ENCODE data around the gene CSMD2.

CSMD2 gene

DNA sequence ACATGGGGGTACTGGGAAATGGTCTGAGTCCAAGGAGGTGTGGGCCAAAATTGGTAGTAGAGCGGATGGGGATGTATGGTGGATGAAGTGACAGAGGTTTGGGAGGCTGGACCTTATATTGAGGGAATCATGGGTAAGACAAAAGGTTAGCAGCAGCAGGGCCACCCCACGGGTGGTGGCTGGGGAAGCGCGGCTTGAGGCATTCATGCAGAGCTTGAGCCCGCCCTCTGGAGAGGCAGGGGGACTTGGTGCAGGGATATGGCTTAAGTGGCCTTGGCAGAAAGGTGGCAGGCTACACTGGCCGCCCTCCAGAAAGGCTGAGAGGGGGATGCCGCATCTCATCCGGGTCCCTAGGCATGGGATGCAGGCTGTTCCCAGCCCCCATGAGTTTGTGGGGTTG lies 269.6 kb downstream of the CSMD2 start:
- no peak for DNase-seq

DNA sequence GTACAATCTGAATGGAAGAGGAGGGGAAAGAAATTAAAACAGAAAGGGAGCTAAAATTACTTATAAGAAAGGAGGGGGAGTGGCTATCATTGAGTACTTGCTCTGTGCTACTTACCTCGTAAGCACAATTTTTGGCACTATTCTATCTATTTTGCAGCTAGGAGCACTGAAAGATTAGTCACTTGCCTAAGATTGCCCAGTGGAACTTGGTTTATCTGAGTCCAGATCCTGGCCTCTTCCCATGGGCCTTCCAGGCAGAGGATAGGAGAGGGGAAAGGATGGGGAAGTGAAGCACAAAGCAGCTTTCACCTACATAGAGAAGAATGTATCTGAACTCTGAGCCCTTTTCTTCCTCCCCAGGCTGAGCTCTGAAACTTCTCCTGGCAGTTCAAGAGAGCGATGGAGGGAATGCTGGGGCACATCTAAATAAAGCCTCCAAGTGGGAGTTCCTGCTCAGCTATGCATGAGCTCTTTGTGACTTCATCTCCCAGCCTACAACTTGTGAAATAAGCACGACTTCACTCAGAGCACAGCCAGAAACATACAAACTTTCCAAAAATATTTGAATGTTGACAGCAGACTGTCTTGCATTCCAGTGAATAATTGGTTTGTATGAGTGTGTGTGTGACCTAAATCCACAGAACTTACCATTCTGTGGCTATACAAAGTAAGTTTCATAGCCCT lies 271.7 kb downstream of the CSMD2 start:
- no peak for DNase-seq

GRCh38 chr1:33886496-33886895 lies 278.5 kb downstream of the CSMD2 start:
- DNase-seq = no peak

DNA sequence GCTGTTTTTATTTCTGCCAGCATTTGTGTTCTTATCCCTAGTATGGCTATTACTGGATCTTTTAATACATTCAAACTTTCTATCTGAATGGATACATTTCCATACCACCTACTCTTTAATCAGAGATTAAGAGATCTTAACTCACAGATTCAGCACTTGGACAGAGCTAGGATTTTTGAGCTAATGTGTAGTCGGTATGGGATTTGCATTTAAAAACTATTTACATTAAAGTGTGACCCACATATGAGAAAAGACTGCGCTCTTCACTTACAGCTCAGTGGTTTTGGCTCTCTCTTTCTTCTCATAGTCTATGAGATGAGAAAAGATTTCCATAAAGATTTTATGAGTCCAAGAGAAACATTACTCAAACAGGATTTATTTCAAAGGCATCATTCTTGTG lies 284.7 kb downstream of the CSMD2 start:
- DNase-seq = no peak

GRCh38 chr1:33878392-33878791 lies 286.6 kb downstream of the CSMD2 start:
- DNase-seq = no peak

- no peak for DNase-seq
Measured at GRCh38 chr1:33876970-33877650, 287.9 kb downstream of the CSMD2 start.

GRCh38 chr1:33875862-33876261 lies 289.2 kb downstream of the CSMD2 start:
- no peak for DNase-seq

- DNase-seq = no peak
Measured at GRCh38 chr1:33874636-33875035, 290.4 kb downstream of the CSMD2 start.

DNA sequence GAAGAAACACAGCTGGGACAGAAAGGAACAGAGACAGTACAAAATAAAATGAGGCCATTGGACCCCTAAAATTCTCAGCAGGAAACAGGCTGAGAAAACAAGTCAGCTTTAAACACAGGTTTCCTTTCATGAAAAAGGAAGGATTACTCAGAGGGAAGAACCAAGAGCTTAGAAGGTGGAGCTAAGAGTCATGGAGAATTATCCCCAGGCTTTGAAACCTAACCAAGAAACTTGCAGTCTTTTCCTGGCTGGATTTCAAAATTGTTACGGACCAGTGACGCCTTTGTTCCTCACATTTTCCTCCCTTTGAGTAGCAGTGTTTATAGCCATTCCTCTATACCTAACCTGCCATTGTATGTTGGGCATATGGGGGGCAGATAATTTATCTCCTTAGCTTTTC lies 292.3 kb downstream of the CSMD2 start:
- no peak for DNase-seq

GRCh38 chr1:33872275-33872674 lies 292.8 kb downstream of the CSMD2 start:
- DNase-seq = no peak

DNA sequence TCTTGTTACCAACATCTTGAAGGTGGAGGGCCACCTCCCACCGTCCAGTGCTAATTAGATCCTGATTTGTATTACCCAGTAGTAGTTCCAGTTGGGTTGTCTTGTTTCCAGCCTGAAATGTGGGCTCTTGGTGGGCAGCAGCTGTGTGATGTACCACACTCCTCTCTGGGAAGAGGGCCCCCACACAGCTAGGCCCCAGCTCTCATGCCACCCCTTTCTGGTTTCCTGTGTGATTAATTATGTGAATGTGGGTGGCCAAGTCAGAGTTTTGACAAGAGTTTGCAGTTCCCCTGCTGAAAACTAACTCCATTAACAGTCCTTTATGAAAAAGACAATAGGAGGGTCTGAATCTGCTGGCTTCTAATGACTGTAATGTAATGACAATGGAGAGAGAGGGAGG lies 297.3 kb downstream of the CSMD2 start:
- DNase-seq = no peak

GRCh38 chr1:33866281-33866680 lies 298.7 kb downstream of the CSMD2 start:
- DNase-seq = no peak

- DNase-seq = no peak
Measured at GRCh38 chr1:33864460-33865389, 300.3 kb downstream of the CSMD2 start.

GRCh38 chr1:33863779-33864178 lies 301.3 kb downstream of the CSMD2 start, which contains the start of gene HMGB4:
HMGB4 (plus strand) TSS chr1:33864079; CDS start chr1:33864192, 113 bp downstream.
- DNase-seq = no peak

GRCh38 chr1:33860671-33861070 lies 304.4 kb downstream of the CSMD2 start:
- no peak for DNase-seq

DNA sequence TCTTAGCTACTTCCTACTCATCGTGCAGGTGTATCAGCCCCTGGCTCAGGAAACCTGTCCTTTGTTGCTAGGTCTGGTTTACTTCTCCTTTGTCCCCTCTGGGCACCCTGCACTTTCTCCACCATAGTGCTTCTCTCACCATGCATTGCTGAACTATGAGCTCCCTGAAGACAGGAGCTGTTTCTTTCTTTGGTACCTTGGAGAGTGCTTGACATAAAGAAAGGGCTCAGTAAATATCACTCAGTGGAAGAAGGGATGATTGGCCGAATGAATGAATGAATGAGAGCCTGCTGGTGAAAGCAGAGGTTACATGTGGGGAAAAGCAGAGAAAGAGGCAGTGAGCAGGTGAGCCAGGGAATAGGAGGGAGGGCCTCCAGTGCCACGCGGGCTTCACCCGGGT lies 310.9 kb downstream of the CSMD2 start:
- DNase-seq = no peak

GRCh38 chr1:33853431-33853830 lies 311.6 kb downstream of the CSMD2 start:
- DNase-seq = no peak

DNA sequence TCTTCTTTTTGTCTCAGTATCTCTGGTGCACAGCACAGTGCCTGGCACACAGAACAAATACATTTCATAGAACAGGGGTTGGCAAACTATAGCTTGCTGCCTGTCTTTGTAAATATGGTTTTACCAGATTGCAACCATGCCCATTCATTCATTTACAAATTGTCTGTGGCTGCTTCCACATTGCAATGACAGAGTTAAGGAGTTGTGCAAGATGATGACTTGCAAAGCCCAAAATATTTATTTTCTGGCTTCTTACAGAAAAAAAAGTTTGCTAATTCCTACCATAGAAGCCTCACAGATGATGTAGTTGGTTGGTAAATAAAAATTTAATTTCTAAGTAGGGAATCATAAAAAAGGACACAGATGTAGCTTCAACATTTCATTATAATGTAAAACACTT lies 312.3 kb downstream of the CSMD2 start:
- no peak for DNase-seq

DNA sequence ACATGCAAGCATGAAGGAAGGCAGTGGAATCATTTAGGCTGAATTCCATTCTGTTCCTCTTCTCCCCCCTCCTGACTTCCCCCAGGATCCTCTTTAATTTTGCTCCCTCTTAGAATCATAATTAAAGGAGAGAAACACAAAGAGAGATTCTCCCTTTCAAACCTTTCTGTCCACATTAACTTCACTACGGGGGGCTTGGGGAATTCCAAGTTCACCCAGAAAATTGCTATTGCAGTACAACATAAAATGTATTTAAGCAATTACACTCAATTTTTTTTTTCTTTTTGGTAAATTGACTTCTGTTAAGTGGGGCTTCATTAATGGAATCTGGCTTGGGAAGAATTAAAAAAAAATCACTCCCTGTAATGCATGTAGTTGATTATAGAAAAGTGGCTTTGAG lies 314.5 kb downstream of the CSMD2 start:
- no peak for DNase-seq

- DNase-seq = no peak
Measured at GRCh38 chr1:33849211-33849610, 315.8 kb downstream of the CSMD2 start.

DNA sequence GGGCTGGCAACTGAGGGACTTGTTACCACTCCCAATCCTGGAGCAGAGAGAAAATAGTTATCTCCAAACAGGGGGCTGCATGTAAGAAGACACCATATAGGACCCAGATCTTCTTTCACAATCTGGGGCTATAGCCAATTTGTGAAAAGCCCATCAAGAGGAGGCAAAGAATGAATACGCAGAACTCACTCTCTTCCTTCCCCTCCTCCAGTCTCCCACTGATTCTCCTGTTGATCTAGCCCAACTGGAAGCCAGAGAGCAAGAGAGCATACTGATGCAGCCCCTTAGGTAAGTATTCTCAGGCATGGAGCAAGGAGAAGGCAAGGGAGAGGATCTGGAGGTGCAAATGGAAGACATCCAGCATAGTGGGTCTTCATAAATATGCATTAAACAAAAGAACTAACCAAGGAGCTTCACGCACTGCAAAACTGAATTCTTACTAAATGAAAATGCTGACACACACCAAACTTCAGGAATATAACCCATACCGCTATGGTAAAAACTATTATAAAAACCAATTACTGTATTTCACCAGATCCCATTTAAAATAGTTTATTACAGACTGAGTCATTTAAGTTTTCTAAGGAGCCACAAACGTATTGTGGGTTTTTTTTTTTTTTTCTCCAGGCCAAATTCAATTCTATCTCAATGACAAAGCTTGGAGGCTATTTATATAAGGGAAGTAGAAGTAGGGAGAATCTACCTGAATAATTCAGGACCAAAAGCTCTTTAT lies 316.7 kb downstream of the CSMD2 start:
- no peak for DNase-seq

DNA sequence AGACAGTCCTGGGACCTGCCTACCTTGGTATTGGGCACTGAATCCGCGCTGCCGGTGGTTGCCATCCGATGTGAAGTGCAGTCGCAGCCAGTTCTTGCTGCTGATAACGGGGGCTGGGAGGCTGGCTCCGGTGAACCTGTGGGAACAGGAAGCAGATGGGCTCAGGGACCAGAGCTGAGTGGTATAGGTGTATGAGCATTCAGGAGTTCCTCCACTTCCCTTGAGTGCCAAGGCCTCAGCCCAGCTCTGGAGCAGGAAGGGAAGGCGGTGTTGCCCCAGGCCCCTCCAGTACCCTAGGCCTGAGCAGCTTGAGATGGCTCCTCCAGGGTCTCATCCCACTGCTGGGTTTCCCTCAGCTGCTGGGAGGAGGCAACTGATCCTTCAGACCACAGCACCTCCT lies 318.2 kb downstream of the CSMD2 start:
- DNase-seq = no peak

GRCh38 chr1:33844166-33844565 lies 320.9 kb downstream of the CSMD2 start:
- no peak for DNase-seq

Data from bone marrow (tissue), 2 donors.